G401 (cell line): Measurements from ENCODE around the gene PLA2G7. TPM values are rescaled to one million over a fixed set of nuclear protein-coding genes. Genes with fewer than 3 reads are reported as not detected.

Experiments
- DNase-seq: peaks from one replicate; pipeline ENCODE4 v3.0.0-alpha.2; 2015; ENCODE audit warnings: low spot score
- in situ Hi-C: cut with HindIII; loops from 2 replicates; pipeline ENCODE4 v1.10.0; 2016; ENCODE audit warnings: low sequenced_read_pairs, mixed read lengths
- total RNA-seq: library from RNA; depleted of rRNA; stranded (reverse); fragments of >200 nt; shearing (Covaris generic); gene quantifications from 2 replicates; pipeline ENCODE4 v1.2.3, GENCODE V29; 2014; rRNA removed

Gene PLA2G7
- total RNA-seq, 1 experiment from 2014 or later, result not detected

- in situ Hi-C loops, result no loop called here
- no peak for DNase-seq
Observed at GRCh38 chr6:46699970-46700369, 35.2 kb downstream of the PLA2G7 start.

- no peak for DNase-seq
- in situ Hi-C loops, result no loop called here
Observed at GRCh38 chr6:46690911-46691451, 44.2 kb downstream of the PLA2G7 start.

- in situ Hi-C loops, result no loop called here
- DNase-seq, result no peak
Observed at GRCh38 chr6:46690141-46690755, 44.9 kb downstream of the PLA2G7 start.

- DNase-seq, result no peak
- in situ Hi-C loops, result no loop called here
Observed at GRCh38 chr6:46689657-46690056, 45.5 kb downstream of the PLA2G7 start.

GRCh38 chr6:46688966-46689335, 46.2 kb downstream of the PLA2G7 start:
- no peak for DNase-seq
- in situ Hi-C loops, result no loop called here

- DNase-seq, result no peak
- in situ Hi-C loops, result no loop called here
Observed at GRCh38 chr6:46688117-46688965, 46.8 kb downstream of the PLA2G7 start.

- DNase-seq, result no peak
- in situ Hi-C loops, result no loop called here
Observed at GRCh38 chr6:46687619-46688097, 47.5 kb downstream of the PLA2G7 start, which contains the start of gene TDRD6. Gene TDRD6 (plus strand): TSS chr6:46687885. CDS start chr6:46688129, 244 bp downstream.

- in situ Hi-C loops, result no loop called here
- no peak for DNase-seq
Observed at GRCh38 chr6:46684771-46685170, 50.4 kb downstream of the PLA2G7 start.

GRCh38 chr6:46677314-46677654, 57.9 kb downstream of the PLA2G7 start:
- in situ Hi-C loops, result no loop called here
- DNase-seq, result peak; percentile 48

- DNase-seq, result peak; percentile 33
- in situ Hi-C loops, result no loop called here
Observed at GRCh38 chr6:46676604-46677313, 58.4 kb downstream of the PLA2G7 start.

- in situ Hi-C loops, result no loop called here
- no peak for DNase-seq
Observed at GRCh38 chr6:46674410-46674809, 60.8 kb downstream of the PLA2G7 start.

GRCh38 chr6:46667377-46667776, 67.8 kb downstream of the PLA2G7 start:
- in situ Hi-C loops, result no loop called here
- no peak for DNase-seq

GRCh38 chr6:46661483-46661882, 73.7 kb downstream of the PLA2G7 start:
- DNase-seq, result no peak
- in situ Hi-C loops, result no loop called here

- DNase-seq, result no peak
- in situ Hi-C loops, result no loop called here
Observed at GRCh38 chr6:46657642-46658041, 77.5 kb downstream of the PLA2G7 start.

- peak; percentile 62 for DNase-seq
- in situ Hi-C loops, result no loop called here
Observed at GRCh38 chr6:46655803-46656202, 79.4 kb downstream of the PLA2G7 start.

Other genes with a start within 250 kb of the PLA2G7 start
- gene RCAN2, start 243.9 kb downstream of the PLA2G7 start, total RNA-seq, result not detected in 2 replicates
- gene CYP39A1, start 82.6 kb downstream of the PLA2G7 start, total RNA-seq, result not detected in 2 replicates
- gene SLC25A27, start 82.4 kb downstream of the PLA2G7 start, total RNA-seq, result not detected in 2 replicates
- not detected in 2 replicates for gene TDRD6, start 47.5 kb downstream of the PLA2G7 start, total RNA-seq
- gene ANKRD66, start 11.6 kb upstream of the PLA2G7 start, total RNA-seq, result not detected in 2 replicates
- gene MEP1A, start 58.0 kb upstream of the PLA2G7 start, total RNA-seq, result not detected in 2 replicates
- gene ADGRF5, start 186.6 kb upstream of the PLA2G7 start, total RNA-seq, result not detected in 2 replicates